SU-DHL-6 (cell line): ENCODE measurements around the gene KRT5.

ENCODE experiments used
- EZH2phosphoT487 ChIP-seq: fragments of 200-600 bp; sonication (generic), shearing (Covaris generic); conservative IDR thresholded peaks from 2 replicates; pipeline ENCODE4 v1.6.1; 2018; ENCODE audit warnings: mild to moderate bottlenecking, antibody characterized with exemption, low read length, moderate library complexity, mixed read lengths
- TF ChIP-seq, protein P1 (sequence below): fragments of 200-600 bp; sonication (generic); IDR thresholded peaks from one replicate; pipeline ENCODE4 v1.5.1; 2017; ENCODE audit warnings: antibody characterized with exemption, mild to moderate bottlenecking, low read length, moderate library complexity; ENCODE audit not compliant: insufficient read depth, poor library complexity, severe bottlenecking

DNA sequence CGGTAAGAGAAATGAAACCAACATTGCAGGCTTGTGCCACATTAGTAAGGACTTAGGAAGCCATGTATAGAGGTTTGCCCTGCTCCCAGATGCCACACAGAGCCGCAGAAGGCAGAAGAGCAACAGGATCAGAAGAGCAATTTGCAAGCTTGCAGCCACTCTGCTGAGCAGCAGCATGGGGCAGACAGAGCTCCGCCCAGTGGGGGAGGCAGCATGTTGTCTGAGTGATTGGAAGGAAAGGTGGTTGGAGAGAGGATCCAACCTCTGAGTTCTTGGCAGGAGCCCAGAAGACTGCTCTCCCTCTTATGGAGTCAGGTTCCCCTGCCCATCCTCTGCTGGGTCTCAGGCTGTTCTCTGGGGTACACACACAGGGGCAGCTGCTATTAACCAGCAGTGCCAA, 24.8 kb downstream of the KRT5 start:
- TF ChIP-seq, protein P1, sequence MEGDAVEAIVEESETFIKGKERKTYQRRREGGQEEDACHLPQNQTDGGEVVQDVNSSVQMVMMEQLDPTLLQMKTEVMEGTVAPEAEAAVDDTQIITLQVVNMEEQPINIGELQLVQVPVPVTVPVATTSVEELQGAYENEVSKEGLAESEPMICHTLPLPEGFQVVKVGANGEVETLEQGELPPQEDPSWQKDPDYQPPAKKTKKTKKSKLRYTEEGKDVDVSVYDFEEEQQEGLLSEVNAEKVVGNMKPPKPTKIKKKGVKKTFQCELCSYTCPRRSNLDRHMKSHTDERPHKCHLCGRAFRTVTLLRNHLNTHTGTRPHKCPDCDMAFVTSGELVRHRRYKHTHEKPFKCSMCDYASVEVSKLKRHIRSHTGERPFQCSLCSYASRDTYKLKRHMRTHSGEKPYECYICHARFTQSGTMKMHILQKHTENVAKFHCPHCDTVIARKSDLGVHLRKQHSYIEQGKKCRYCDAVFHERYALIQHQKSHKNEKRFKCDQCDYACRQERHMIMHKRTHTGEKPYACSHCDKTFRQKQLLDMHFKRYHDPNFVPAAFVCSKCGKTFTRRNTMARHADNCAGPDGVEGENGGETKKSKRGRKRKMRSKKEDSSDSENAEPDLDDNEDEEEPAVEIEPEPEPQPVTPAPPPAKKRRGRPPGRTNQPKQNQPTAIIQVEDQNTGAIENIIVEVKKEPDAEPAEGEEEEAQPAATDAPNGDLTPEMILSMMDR = no peak
- TF ChIP-seq EZH2phosphoT487 = no peak
